Kidney (tissue), 14 donors: ENCODE measurements around the gene SLC1A1. TPM values are rescaled to one million over a fixed set of nuclear protein-coding genes. Genes with fewer than 3 reads are reported as not detected.

Source experiments
- DNase-seq, 5 donors: peaks; one replicate each; pipeline ENCODE4 v3.0.0-alpha.2; 2013 to 2020
- FAIRE-seq: peaks from 2 replicates; lab custom pipeline; 2012; peaks lifted over from hg19 to GRCh38; lab: Jason Lieb, UNC
- H3K27ac ChIP-seq, 2 donors: one replicate each; pipeline ENCODE4 v1.7.0; 2013; ENCODE audit warnings: low read depth in 2 of 2, low read length in 2 of 2, inconsistent platforms in 1 of 2
- H3K27me3 ChIP-seq: one replicate; pipeline ENCODE4 v1.7.1; 2013; ENCODE audit warnings: low read length, inconsistent platforms; ENCODE audit not compliant: control insufficient read depth, insufficient read depth
- H3K36me3 ChIP-seq, 3 donors: one replicate each; pipeline versions ENCODE4 v1.7.0 to v1.7.1; 2013; ENCODE audit warnings: low read length in 3 of 3, control low read depth in 1 of 3, inconsistent platforms in 1 of 3; ENCODE audit not compliant: insufficient read depth in 3 of 3, control insufficient read depth in 2 of 3
- H3K4me1 ChIP-seq, 3 donors: one replicate each; pipeline versions ENCODE4 v1.7.0 to v1.7.1; 2013; ENCODE audit warnings: low read length in 3 of 3, inconsistent platforms in 1 of 3, low read depth in 1 of 3; ENCODE audit not compliant: control insufficient read depth in 2 of 3, insufficient read depth in 2 of 3
- H3K4me3 ChIP-seq, 3 donors: one replicate each; pipeline versions ENCODE4 v1.7.0 to v1.8.1; 2013; ENCODE audit warnings: low read length in 3 of 3, control low read depth in 1 of 3, inconsistent platforms in 1 of 3
- H3K9ac ChIP-seq, 3 donors: one replicate each; pipeline versions ENCODE4 v1.7.0 to v1.7.1; 2013; ENCODE audit warnings: low read length in 3 of 3, control low read depth in 1 of 3, inconsistent platforms in 1 of 3
- H3K9me3 ChIP-seq, 3 donors: one replicate each; pipeline versions ENCODE4 v1.7.0 to v1.7.1; 2013; ENCODE audit warnings: low read length in 3 of 3, control low read depth in 1 of 3, inconsistent platforms in 1 of 3; ENCODE audit not compliant: control insufficient read depth in 2 of 3, insufficient read depth in 1 of 3
- intact Hi-C: fragments of 100-400 bp; cut with DNase I; formaldehyde crosslinking; loops from one replicate; pipeline ENCODE4 v1.11.1; 2022
- polyA plus RNA-seq: library from polyadenylated mRNA; stranded (reverse); fragments of 350-450 nt; fragmentation: Illumina TruSeq; extraction: RNeasy Lipid Tissue Mini Kit (QIAGEN cat#74804); gene quantifications from one replicate; pipeline ENCODE4 v1.2.3, GENCODE V29; 2014; ENCODE audit warnings: low read depth, low replicate concordance; ENCODE audit not compliant: insufficient read depth
- total RNA-seq: library from RNA; stranded (reverse); fragmentation: NEBNext Ultra II Directional; extraction: Animal tissue kit (Norgen Biotek cat#: 25700); gene quantifications from one replicate; pipeline ENCODE4 v1.2.1, GENCODE V29; 2021
- TF ChIP-seq, protein P1 (sequence below): IDR thresholded peaks from 3 replicates; pipeline ENCODE4 v1.5.1; 2012; ENCODE audit warnings: mild to moderate bottlenecking, moderate library complexity, borderline replicate concordance; ENCODE audit not compliant: insufficient read depth; ENCODE audit errors: extremely low read depth
- donor health status: control.
- donor health status: control.
- donor health status: control.
- donor health status: control.
- donor health status: control.
- donor health status: DM: yes; HTN: yes; CAD: no.
- donor health status: Normal renal cell carcinoma (clear cell type).

SLC1A1 gene
- total and polyA plus RNA-seq, 2 donors from 2014 or later: 19.0 to 19.6 TPM

DNA sequence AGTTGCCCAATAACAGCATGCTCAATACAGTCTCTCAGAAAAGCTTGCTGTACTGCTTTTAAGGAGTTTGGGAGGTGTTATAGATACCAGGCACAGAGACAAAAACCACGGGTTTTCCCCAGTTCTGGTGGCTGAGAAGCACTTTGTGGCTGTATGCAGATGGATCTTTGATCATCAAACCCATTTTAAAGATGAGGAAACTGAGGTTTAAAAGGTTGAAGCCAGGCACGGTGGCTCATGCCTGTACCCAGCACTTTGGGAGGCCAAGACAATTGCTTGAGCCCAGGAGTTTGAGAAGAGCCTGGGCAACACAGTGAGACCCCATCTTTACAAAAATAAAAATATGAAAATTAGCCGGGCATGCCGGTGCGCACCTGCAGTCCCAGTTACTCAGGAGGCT lies 125.5 kb downstream of the SLC1A1 start:
- no peaks in the 10 kb centered on the region for H3K4me1 ChIP-seq
- H3K4me3 ChIP-seq: no peak overlapping the region
- H3K27ac ChIP-seq: no peak overlapping the region
- no peaks in the 10 kb centered on the region for H3K27me3 ChIP-seq
- TF ChIP-seq, protein P1, sequence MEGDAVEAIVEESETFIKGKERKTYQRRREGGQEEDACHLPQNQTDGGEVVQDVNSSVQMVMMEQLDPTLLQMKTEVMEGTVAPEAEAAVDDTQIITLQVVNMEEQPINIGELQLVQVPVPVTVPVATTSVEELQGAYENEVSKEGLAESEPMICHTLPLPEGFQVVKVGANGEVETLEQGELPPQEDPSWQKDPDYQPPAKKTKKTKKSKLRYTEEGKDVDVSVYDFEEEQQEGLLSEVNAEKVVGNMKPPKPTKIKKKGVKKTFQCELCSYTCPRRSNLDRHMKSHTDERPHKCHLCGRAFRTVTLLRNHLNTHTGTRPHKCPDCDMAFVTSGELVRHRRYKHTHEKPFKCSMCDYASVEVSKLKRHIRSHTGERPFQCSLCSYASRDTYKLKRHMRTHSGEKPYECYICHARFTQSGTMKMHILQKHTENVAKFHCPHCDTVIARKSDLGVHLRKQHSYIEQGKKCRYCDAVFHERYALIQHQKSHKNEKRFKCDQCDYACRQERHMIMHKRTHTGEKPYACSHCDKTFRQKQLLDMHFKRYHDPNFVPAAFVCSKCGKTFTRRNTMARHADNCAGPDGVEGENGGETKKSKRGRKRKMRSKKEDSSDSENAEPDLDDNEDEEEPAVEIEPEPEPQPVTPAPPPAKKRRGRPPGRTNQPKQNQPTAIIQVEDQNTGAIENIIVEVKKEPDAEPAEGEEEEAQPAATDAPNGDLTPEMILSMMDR: no peak
- intact Hi-C loops: no loop called here
- no peaks in the 10 kb centered on the region for H3K36me3 ChIP-seq
- FAIRE-seq (no peak), DNase-seq (no peak)
- no peak overlapping the region for H3K9ac ChIP-seq
- H3K9me3 ChIP-seq: no peaks in the 10 kb centered on the region

DNA sequence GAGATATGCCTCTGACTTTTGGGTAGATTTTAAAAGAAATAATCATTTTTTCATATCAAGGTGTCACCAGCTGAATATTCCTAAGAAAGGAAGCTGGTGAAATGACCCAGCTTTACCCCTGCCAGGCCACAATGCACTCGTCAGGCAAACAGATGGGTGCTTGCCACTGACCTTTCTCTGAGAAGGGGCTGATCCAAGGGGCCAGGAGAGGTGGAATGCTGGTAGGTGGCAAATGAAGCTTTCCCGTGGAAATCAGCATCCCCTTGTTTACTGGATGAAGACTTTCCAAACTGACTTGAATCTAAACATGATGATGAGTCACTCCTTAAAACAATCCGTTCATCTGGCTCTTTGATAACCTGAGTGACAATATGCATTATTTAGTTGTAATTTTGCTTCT lies 127.5 kb downstream of the SLC1A1 start:
- no peak overlapping the region for H3K27ac ChIP-seq
- intact Hi-C loops: no loop called here
- no peak overlapping the region for H3K4me3 ChIP-seq
- H3K36me3 ChIP-seq: no peaks in the 10 kb centered on the region
- H3K27me3 ChIP-seq: no peaks in the 10 kb centered on the region
- no peak overlapping the region for H3K9ac ChIP-seq
- DNase-seq (no peak), FAIRE-seq (no peak)
- no peaks in the 10 kb centered on the region for H3K4me1 ChIP-seq
- TF ChIP-seq, protein P1: no peak
- H3K9me3 ChIP-seq: no peaks in the 10 kb centered on the region

DNA sequence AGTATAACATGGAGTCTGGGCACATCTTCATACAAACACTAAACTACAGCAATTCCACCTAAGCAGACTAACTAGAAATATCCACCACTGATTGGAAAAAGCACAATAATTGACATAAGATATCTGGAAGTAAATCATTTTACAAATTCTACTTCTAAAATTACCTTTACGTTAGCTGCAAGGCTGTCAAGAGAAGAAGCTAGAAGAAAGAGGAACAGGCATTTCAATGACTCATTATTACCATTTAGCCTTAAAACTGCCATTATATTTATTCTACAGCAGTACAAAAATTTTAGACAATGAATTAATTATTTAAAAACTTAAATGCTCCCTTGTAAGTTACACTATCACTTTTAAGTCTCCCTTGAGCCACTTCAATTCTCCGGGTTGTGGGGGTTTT lies 128.4 kb downstream of the SLC1A1 start:
- no peaks in the 10 kb centered on the region for H3K27me3 ChIP-seq
- no peaks in the 10 kb centered on the region for H3K4me1 ChIP-seq
- H3K4me3 ChIP-seq: no peak overlapping the region
- DNase-seq: no peak
- no peaks in the 10 kb centered on the region for H3K9me3 ChIP-seq
- H3K36me3 ChIP-seq: no peaks in the 10 kb centered on the region
- intact Hi-C loops: no loop called here
- no peak overlapping the region for H3K9ac ChIP-seq
- H3K27ac ChIP-seq: no peak overlapping the region
- FAIRE-seq: no peak
- TF ChIP-seq, protein P1: no peak

DNA sequence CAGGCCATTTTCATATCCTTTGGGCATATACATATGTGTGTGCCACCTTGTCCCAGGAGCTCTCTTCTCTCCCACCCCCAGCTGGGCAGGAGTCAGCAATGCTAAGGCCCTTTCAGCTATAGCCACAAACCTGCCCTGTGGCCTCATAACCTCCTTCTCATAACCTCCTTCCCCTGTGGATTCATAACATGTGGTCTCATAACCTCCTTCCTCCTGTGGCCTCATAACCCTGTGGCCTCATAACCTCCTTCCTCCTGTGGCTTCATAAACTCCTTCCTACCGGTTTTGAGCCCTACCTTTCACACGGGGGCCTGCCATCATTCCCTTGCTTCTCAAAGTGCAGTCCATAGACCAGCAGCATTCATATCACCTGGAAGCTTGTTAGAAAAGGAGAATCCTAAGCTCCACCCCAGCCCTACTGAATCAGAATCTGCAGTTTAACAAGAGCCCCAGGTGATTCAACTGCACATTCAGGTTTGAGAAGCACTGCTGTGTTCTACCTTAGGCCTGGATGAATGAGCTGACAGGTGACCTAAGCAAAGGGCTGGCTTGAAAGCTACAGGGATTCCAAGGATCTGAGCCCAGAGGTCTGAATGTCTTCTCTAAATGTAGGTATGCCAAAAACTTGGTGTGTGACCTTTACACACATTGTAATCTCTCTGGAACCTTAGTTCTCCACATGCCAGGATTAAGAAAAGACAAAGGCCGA lies 129.9 kb downstream of the SLC1A1 start:
- FAIRE-seq (no peak), DNase-seq (no peak)
- Histone ChIP-seq H3K36me3 (no peaks in the 10 kb centered on the region), H3K4me1 (no peaks in the 10 kb centered on the region), H3K4me3 (no peak overlapping the region), H3K9me3 (no peaks in the 10 kb centered on the region), H3K9ac (no peak overlapping the region), H3K27me3 (no peaks in the 10 kb centered on the region), H3K27ac (no peak overlapping the region)
- intact Hi-C loops: no loop called here
- TF ChIP-seq, protein P1: no peak
